GM12872 (cell line): ENCODE measurements around the gene CST9.

Source experiments
- CTCF ChIP-seq: IDR thresholded peaks from 3 replicates; pipeline ENCODE4 v1.5.1; 2011; ENCODE audit warnings: low read depth, mild to moderate bottlenecking, low read length, moderate library complexity; ENCODE audit not compliant: insufficient read depth

CST9 gene

GRCh38 chr20:23636908-23637281, 31.2 kb upstream of the CST9 start:
- no peak for TF ChIP-seq CTCF

- TF ChIP-seq CTCF, result no peak
These were observed 30.6 kb upstream of the CST9 start for GRCh38 chr20:23636182-23636907.

GRCh38 chr20:23634985-23635767, 29.5 kb upstream of the CST9 start:
- no peak for TF ChIP-seq CTCF

- no peak for TF ChIP-seq CTCF
These were observed 28.5 kb upstream of the CST9 start for GRCh38 chr20:23634044-23634801.

- TF ChIP-seq CTCF, result no peak
These were observed 27.2 kb upstream of the CST9 start for GRCh38 chr20:23632711-23633573.

- no peak for TF ChIP-seq CTCF
These were observed 26.4 kb upstream of the CST9 start for GRCh38 chr20:23631981-23632710.
